ENCODE results near the gene LRP8.

GRCh38 chr1:53361541-53361961 is 33.7 kb upstream of the LRP8 start:
- TF ChIP-seq POLR2A (IDR thresholded peaks at IDR 0.05; ENCODE audit: low read length) (no peak), GATA1 (IDR thresholded peaks at IDR 0.05; ENCODE audit: low read depth, low read length) (no peak)
